B cell (primary cell): ENCODE measurements around the gene TEAD3.

Experiments
- EZH2 ChIP-seq: IDR thresholded peaks from 2 replicates; pipeline ENCODE4 v1.6.1; 2012; ENCODE audit warnings: borderline replicate concordance, low read depth, mild to moderate bottlenecking, moderate library complexity, low read length; ENCODE audit not compliant: insufficient read depth, poor library complexity, severe bottlenecking
- TF ChIP-seq, protein P1 (sequence below): fragments of 200-600 bp; IDR thresholded peaks from one replicate; pipeline ENCODE4 v1.8.0; 2022; ENCODE audit warnings: antibody characterized with exemption, mild to moderate bottlenecking

DNA sequence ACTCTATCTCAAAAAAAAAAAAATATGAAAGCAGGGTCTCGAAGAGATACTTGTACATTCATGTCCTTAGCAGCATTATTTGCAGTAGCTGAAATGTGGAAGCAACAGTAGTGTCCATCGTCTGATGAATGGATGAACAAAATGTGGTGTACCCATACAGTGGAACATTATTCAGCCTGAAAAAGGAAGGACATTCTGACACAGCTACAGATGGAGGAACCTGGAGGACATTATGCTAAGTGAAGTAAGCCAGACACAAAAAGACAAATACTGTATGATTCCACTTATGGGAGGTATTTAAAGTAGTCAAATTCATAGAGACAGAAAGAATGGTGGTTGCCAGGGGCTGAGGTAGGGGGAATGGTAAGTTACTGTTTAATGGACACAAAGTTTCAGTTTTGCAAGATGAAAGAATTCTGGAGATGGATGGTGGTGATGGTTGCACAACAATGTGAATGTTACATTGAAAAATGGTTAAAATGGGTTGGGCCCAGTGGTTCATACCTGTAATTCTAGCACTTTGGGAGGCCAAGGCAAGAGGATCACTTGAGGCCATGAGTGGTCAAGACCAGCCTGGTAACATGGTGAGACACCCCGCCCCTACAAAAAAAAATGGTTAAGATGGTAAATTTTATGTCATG, 27.6 kb upstream of the TEAD3 start:
- TF ChIP-seq, protein P1, sequence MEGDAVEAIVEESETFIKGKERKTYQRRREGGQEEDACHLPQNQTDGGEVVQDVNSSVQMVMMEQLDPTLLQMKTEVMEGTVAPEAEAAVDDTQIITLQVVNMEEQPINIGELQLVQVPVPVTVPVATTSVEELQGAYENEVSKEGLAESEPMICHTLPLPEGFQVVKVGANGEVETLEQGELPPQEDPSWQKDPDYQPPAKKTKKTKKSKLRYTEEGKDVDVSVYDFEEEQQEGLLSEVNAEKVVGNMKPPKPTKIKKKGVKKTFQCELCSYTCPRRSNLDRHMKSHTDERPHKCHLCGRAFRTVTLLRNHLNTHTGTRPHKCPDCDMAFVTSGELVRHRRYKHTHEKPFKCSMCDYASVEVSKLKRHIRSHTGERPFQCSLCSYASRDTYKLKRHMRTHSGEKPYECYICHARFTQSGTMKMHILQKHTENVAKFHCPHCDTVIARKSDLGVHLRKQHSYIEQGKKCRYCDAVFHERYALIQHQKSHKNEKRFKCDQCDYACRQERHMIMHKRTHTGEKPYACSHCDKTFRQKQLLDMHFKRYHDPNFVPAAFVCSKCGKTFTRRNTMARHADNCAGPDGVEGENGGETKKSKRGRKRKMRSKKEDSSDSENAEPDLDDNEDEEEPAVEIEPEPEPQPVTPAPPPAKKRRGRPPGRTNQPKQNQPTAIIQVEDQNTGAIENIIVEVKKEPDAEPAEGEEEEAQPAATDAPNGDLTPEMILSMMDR = no peak
- TF ChIP-seq EZH2 = no peak
